ENCODE measurements around the gene ANKRD55. TPM values are rescaled to one million over a fixed set of nuclear protein-coding genes. Genes with fewer than 3 reads are reported as not detected.
"Not testable (repeated sequence)": the region's sequence is repeated elsewhere in the genome, so short reads cannot be mapped to it uniquely, and the experiment has no call there.

Gene ANKRD55
- not detected for total RNA-seq

DNA sequence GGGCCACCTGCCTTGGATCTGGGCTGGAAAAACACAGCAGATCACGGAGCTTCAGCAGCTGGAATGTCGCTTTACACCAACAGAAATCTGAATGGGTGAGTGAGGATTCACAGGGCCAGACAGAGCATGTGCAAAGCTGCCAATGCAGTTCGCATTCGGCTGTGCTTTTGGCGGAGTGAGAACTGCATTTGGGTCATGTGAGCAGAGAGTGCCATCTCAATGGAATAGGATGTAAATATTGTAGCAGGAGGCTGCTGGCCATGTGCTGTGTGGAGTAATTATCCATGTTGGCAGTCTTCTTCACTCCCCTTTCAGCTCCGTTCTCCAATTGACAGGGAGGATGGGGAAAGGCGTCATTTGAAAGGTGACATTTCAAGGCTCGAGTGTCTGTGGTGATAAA is at the start of gene ANKRD55:
Gene ANKRD55 (minus strand): TSS at position 101 of the 400 bp plus-strand sequence. CDS start 417 bp downstream, outside the sequence.
- POLR2A ChIA-PET: no interaction called here
- CTCF ChIA-PET: no interaction called here

DNA sequence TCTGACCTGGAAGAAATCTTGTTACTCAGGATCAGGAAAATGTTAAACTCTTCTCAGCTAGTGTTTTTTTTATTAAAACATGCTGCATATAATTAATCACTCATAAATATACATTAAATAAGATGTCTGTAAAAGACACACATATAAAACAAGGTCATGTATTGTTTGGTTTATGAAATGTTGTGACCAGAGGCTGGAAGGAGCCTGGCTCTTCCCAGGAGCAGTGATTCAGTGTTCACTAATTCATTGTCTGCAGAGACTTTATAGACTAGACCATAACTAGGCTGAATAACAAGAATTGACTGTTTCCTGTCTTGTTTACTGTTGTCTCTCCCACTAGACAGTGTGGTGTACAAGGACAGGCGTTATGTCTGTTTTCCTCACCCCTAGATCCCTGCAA is 49.1 kb upstream of the ANKRD55 start:
- CTCF ChIA-PET: no interaction called here
- POLR2A ChIA-PET: no interaction called here

DNA sequence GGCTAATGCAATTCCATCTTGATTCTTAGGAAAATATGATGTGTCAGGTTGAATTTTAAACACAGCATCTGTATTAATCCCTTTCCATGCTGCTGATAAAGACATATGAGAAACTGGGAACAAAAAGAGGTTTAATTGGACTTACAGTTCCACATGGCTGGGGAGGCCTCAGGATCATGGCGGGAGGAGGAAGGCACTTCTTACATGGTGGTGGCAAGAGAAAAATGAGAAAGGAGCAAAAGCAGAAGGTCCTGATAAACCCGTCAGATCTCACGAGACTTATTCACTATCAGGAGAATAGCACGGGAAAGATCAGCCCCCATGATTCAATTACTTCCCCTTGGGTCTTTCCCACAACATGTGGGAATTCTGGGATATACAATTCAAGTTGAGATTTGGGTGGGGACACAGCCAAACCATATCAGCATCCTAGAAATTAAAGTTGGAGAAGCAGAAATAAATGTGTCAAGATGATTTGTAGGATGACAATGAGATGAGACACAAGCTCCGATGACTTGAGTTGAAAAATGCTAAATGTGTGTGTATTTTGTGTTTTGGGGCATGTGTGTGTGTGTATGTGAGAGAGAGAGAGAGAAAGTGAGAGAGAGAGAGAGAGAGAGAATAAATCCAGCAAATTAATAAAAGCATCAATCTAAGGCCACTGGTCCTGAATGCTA is 48.5 kb upstream of the ANKRD55 start:
- POLR2A ChIA-PET: no interaction called here
- CTCF ChIA-PET: no interaction called here

DNA sequence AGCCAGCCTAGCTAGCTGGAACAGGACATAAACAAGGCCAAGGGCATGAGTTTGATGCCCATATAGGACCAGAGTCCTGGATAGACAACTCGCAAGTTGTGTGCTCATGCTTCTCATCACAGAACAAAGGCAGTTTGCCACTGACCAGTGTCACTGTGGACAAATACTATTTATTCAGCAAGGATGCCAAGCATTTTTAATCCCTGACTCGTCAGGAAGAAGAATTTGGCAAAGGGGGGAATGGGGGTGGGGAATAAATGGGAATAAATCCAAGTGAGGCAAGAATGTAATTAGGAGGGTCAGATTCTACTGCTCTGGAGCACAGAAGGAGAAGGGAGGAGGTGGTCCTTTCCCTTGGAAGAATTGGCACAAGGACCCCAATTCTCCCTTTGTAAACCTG is 46.8 kb upstream of the ANKRD55 start:
- CTCF ChIA-PET: no interaction called here

DNA sequence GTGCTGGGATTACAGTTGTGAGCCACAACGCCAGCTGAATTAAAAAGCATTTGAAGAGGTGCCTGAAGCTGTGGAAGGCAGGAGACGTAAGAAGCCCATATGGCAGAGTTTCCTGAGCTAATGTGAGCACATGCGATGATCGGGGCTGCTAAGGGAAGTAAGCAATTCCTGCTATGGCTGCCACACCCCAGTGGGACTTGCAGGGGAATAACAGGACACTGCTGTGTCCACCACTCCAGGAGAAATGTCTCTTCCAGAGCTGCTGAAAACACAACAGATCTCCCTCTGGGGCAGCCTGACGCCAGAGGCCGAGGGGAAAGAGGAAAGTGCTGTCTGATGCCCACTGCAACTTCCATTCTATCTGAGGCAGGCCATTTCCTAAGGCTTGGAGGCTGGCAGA is 46.2 kb upstream of the ANKRD55 start:
- POLR2A ChIA-PET: no interaction called here
- CTCF ChIA-PET: no interaction called here

More for the DNA sequence above, 46.8 kb upstream of the ANKRD55 start:
- POLR2A ChIA-PET: no interaction called here

DNA sequence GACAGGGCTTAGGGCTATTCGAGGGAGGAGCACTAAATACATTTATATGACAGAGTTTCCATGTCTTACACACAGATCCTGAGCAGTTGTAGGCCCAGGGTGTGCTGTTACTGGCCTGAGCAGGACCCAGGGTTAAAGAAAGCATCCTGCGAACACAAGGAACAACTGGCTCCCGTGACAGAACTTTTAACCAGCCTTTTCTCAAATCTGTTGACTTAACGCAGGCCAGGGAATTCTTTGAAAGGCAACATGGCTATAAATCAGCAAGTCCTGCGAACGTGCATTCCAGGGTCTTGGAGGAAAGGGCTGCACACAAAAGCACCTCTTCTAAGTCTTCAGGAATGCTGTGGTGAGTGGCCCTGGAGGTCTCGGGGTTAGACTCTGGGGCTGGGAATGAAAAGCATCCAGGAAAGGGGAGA is 45.2 kb upstream of the ANKRD55 start:
- CTCF ChIA-PET: no interaction called here
- POLR2A ChIA-PET: no interaction called here

DNA sequence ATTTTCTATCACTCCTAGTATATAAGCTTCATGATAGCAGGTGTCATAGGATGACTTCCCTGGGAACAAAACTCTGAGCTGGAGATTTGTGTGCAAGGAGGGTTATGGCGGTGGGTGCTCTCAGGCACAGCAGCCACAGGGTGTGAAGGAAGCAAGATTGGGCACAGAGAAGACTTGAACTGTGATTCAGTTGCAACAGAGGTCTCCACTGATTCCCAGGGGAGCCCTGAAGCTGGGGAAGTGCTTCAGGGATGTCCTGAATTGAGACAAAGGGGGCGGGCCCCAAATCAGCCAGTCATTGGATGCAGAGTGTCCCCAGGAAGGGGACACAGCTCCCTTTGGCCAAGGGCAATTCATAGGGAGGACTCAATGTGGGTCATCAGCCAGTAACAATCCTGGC is 44.4 kb upstream of the ANKRD55 start:
- POLR2A ChIA-PET: no interaction called here
- CTCF ChIA-PET: no interaction called here

DNA sequence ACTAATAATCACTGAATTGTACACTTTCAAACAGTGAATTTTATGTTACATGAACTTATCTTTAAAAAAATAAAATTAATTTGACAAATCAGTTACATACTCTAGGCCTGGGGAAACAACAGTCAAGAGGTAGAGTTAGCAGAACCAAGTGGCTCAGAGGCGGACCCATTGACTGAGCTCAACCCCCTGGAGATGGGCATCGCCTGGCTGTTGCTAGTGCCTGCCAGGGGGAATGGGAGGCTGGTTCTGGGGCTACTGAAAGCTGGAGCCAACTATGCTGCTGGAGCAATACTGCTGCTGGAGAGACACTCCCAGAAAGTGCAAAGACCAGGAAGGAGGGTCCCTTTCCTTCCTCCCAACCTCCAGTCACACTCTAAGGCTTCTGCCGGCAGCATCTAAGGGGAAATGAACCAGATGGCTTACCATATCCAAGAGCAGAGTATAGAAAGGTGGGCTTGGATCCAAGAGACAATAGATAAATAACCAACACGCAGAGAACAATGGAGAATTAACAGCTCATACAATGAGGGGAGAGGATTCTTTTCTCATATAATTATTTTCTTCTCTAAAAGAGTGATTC is 40.3 kb upstream of the ANKRD55 start:
- POLR2A ChIA-PET: no interaction called here
- CTCF ChIA-PET: no interaction called here

DNA sequence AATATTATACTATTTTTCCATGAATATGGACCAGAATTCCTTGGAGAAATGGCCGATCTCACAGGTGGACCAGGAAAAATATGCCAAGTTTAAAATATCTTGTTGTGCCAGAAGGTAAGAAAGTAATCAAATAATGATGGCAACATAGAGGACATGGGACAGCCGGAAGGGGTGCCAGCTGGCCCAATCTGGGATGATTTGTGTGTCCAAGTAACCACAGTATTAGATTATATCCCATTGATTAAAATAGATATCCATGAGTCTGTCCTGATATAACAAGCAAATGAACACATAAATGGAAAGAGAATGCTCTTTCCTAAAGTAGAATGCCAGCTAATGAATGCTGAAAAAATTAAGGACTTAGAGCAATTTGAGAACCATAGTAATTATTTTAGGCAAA is 39.6 kb upstream of the ANKRD55 start:
- ChIA-PET CTCF (no interaction called here), POLR2A (no interaction called here)

DNA sequence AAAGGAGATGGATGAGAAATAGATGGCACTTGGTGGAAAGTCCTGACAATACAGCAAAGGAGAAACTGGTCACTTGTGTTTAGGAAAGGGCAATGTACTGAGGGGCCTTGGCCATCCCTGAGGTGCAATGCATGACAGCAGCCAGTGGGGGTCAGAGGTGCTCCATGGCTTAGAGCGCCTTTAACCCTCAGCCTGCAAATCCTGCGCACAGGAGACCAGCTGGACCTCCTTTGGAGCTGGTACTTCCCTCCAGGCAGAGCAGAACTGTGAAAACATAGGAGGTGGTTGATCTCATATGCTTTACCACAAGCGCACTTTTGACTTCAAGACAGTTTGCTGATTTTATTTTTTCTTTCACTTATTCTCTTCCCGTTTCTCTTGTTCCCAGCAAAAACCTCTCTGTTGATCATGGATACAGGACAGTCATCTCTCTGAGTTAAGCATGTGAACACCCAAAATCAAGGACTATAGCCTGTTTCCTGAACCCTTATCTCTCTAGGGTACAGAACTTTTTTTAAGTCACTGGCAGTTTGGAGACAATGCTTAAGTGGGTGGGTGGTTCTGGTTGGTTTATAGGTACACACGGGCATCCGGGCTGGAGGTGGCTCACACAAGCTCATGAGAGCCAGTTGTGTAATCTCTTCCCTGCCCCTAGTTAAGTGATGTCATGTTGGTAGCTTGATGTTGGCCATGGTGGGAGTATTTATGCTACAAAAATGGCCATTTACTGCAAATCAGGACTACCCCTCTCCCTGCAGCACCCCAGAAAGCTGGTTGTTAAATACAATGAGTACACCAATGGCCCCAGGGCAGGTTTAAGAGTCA is 37.6 kb upstream of the ANKRD55 start:
- ChIA-PET CTCF (interaction anchor here (0.6 to 2.2 kb wide), 9 partner anchors 11 to 574 kb away, joined by 3 to 14 read pairs (median 3); no protein-coding TSS in a partner anchor), POLR2A (no interaction called here)

DNA sequence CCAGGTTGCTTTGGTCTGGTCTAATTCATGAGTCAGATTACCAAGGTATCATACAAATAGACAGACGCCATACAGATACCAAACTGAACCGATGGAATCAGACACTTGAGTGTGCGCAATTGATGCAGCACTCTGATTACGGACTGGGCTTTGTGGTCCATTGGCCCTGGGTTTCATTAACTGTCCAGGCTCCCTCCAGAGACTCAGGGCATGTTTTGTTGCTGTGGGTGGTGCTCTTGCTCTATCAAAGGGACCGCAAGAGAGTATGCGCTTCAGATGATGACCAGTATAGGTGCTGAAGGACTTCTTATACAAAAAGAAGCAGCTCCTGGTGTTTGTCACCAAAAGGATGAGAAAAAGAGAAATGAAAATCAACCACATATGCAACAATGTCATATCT is 36.9 kb upstream of the ANKRD55 start:
- ChIA-PET POLR2A (no interaction called here), CTCF (interaction anchor here (0.6 to 2.2 kb wide), 6 partner anchors 10 to 572 kb away, joined by 3 to 14 read pairs (median 3); no protein-coding TSS in a partner anchor)

DNA sequence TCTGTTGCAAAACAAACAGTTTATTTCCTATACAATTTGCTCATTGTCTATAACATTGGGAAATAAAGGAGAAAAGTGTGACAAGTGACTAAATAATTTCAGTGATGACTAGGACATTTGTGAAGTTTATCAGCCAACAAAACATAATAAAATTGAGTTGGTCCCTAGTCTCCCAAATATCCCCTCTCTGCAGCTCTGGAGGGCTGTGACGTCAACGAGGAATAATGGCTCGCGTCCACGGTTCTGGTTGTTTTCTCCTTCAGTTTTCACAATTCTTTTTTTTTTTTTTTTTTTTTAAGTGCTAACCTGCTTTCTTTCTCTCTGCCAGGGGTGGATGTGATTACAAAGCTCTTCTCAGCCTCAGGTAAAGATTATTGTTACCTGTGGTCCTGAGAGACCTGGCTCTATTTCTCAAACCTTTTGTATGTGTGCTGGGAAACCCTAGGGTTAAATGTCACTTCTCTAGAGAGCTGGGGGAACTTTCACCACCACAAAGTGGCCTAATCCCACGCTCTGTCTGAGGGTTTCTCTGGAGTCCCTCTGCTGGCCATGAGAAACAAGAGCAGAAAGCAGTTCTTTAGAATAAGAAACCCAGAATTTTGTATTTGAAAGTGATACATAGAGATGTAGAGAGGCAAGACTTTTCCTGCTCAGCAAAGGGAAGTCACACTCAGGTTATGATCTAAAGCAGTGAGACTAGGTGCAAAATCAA is 36.2 kb upstream of the ANKRD55 start:
- POLR2A ChIA-PET: interaction anchor here (0.5 kb wide), 1 partner anchor 78 kb away, joined by 4 read pairs; no protein-coding TSS in a partner anchor
- CTCF ChIA-PET: interaction anchor here (0.6 to 1.4 kb wide), 3 partner anchors 10 to 572 kb away, joined by 3 read pairs; no protein-coding TSS in a partner anchor

DNA sequence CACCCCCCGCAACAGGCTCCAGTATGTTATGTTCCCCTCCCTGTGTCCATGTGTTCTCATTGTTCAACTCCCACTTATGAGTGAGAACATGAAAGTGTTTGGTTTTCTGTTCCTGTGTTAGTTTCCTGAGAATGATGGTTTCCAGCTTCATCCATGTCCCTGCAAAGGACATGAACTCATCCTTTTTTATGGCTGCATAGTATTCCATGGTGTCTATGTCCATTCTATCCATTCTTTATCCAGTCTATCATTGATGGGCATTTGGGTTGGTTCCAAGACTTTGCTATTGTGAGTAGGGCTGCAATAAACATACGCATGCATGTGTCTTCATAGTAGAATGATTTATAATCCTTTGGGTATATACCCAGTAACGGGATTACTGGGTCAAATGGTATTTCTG is 35.6 kb upstream of the ANKRD55 start:
- POLR2A ChIA-PET: interaction anchor here (0.5 kb wide), 1 partner anchor 78 kb away, joined by 4 read pairs; no protein-coding TSS in a partner anchor
- CTCF ChIA-PET: not testable (repeated sequence)

DNA sequence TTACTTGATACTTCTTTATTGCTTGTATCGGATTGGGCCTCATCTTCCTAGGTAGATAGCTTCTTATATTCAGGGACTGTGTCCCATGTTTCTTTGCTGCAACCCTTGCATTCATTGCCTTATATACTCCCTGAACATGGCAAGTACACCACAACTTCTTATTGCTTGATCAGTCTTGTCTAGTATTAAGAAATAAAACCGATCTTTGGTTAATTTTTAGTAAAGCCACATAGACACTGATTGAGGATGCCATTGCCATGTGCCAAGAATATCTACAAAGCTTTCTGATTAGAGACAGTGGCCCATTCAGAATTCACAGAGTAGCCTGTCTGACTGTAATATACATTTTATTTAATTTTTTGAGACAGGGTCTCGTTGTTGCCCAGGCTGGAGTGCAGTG is 34.7 kb upstream of the ANKRD55 start:
- CTCF ChIA-PET: no interaction called here
- POLR2A ChIA-PET: no interaction called here

DNA sequence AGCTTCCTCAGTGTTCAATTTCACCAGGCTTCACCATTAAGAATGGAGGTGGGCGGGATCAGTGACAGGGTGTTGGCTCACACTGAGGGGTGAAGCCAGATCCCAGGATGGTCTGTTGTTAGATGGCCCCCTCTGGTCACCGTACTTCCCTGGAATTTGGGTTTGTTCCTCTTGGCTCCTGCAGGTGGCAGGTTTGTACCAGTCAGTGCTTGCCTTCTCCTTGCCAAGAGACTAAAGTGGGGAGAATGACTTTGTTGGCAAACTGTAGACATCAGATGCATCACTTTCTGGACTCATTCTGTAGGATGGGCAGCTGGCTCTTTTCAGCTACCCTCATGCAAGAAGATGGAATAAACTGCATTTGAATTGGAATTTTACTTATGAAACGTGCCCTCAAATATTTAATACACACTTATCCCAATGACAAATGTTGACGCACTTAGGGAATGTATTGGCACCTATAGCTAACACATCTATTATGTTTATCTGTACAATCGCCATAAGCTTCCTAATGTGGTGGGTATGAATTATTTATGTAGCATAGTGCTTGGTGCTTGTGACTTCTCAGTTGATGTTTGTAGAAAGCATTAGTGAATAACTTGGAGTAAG is 31.4 kb upstream of the ANKRD55 start:
- ChIA-PET CTCF (interaction anchor here (1.5 kb wide), 1 partner anchor 574 kb away, joined by 7 read pairs; no protein-coding TSS in a partner anchor), POLR2A (no interaction called here)

DNA sequence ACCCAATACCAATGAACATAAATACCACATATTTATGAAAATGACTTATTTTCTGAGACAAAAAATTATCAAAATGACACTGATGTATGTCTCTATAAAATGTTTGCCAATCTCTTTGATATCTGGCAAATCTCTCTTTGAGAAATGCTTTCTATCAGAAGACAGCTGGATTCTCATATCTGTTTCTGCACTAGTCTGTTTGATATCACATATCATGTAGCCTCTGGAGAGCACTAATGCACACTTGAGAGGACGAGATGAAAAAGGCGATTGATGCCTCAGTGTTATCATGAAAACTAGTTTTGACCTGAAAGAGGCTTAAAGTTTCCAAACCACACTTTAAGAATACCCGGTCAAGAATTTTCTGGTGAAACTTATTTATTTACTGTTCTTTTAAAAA is 29.1 kb upstream of the ANKRD55 start:
- CTCF ChIA-PET: no interaction called here

DNA sequence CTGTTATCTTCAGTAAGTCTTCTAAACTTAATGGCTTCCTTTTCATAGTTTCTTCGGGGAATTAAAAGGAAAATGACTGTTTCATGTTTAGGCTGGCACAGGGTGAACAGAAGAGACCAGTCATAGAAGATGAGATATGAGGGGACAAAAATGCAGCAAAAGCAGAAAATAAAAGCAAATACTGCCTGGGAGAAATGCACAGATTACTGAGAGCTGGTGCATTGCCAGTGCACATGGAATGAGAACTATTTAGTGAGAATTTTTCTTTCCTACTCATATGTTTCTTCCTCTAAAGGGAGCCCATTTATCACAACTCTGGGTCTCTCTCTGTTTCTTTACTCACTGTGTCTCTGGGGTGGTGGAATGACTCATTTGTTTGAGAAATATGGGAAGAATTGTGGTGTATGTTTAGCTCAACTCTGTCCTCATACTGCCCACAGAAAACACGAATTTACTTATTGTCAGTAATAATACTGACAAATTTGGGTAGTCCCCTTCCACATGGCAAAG is 25.9 kb upstream of the ANKRD55 start:
- POLR2A ChIA-PET: interaction anchor here (0.7 kb wide), 1 partner anchor 282 kb away, joined by 3 read pairs; no protein-coding TSS in a partner anchor
- CTCF ChIA-PET: interaction anchor here (1.1 kb wide), 1 partner anchor 11 kb away, joined by 3 read pairs; no protein-coding TSS in a partner anchor

More for the DNA sequence above, 29.1 kb upstream of the ANKRD55 start:
- POLR2A ChIA-PET: no interaction called here

DNA sequence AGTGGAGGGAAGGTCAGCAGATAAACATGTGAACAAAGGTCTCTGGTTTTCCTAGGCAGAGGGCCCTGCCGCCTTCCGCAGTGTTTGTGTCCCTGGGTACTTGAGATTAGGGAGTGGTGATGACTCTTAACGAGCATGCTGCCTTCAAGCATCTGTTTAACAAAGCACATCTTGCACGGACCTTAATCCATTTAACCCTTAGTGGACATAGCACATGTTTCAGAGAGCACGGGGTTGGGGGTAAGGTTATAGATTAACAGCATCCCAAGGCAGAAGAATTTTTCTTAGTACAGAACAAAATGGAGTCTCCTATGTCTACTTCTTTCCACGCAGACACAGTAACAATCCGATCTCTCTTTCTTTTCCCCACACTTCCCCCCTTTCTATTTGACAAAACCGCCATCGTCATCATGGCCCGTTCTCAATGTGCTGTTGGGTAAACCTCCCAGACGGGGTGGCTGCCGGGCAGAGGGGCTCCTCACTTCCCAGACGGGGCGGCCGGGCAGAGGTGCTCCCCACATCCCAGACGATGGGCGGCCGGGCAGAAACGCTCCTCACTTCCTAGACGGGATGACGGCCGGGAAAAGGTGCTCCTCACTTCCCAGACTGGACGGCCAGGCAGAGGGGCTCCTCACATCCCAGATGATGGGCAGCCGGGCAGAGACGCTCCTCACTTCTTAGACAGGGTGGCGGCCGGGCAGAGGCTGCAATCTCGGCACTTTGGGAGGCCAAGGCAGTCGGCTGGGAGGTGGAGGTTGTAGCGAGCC is 24.8 kb upstream of the ANKRD55 start:
- CTCF ChIA-PET: not testable (repeated sequence)

DNA sequence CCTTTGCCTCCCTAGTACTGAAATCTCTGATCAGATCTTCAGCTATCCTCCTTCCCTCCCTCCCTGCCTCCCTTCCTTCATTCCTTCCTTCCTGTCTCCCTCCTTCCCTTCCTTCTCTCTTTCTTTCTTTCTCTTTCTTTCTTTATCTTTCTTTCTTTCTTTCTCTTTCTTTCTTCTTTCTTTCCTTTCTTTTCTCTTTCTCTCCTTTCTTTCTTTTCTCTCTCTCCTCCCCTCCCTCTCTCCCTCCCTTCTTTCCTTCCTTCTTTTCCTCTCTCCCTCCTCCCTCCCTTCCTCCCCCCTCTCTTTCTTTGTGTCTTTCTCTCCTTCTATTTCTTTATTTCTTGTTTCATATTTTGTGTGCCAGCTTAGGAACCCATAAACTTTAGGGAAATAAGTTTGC is 23.9 kb upstream of the ANKRD55 start:
- CTCF ChIA-PET: interaction anchor here (0.6 kb wide), 1 partner anchor 907 kb away, joined by 4 read pairs; no protein-coding TSS in a partner anchor
- POLR2A ChIA-PET: no interaction called here

More for the DNA sequence above, 24.8 kb upstream of the ANKRD55 start:
- POLR2A ChIA-PET: not testable (repeated sequence)

Measured in activated CD8-positive, alpha-beta memory T cell treated with anti-CD3 and anti-CD28 coated beads for 36 hours (primary cell).